ENCODE measurements around the gene TESK2. TPM values are rescaled to one million over a fixed set of nuclear protein-coding genes. Genes with fewer than 3 reads are reported as not detected.
A peak's percentile ranks its signal among the peaks of the same experiment; 100 is the strongest.
"Not testable (repeated sequence)": the region's sequence is repeated elsewhere in the genome, so short reads cannot be mapped to it uniquely, and the experiment has no call there.

The TESK2 gene
- total and polyA plus RNA-seq, 2 of the 13 experiments (the other 11 are each of a cell fraction or from before 2014, with no cell fraction given) = 5.5 to 9.6 TPM

GRCh38 chr1:45518910-45519309, 27.9 kb upstream of the TESK2 start (continued):
- TF ChIP-seq PAXIP1 (CRISPR knock-in tag; conservative IDR thresholded peaks at IDR 0.05) = 0 out of 2 replicates have a peak, but pooled peaks have one; percentile 16
- TF ChIP-seq KDM1A (CRISPR knock-in tag; IDR thresholded peaks at IDR 0.05) = no peak
- TF ChIP-seq ISX (CRISPR knock-in tag; conservative IDR thresholded peaks at IDR 0.05) = no peak
- TF ChIP-seq, protein P1, sequence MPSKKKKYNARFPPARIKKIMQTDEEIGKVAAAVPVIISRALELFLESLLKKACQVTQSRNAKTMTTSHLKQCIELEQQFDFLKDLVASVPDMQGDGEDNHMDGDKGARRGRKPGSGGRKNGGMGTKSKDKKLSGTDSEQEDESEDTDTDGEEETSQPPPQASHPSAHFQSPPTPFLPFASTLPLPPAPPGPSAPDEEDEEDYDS (CRISPR knock-in tag; IDR thresholded peaks at IDR 0.05) = 0 out of 2 replicates have a peak, but pooled peaks have one; percentile 9

DNA sequence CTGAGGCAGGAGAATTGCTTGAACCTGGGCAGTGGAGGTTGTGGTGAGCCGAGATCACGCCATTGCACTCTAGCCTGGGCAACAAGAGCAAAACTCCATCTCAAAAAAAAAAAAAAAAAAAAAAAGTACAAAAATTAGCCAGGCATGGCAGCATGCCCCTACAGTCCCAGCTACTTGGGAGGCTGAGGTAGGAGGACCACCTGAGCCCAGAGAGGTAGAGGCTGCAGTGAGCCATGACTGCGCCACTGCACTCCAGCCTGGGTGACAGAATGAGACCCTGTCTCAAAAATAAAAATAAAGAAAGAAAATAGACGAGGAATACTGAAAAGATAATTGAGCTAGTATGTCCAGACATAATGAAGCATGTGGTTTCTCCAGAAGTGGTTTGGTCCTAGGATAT, 27.4 kb upstream of the TESK2 start:
- peaks cover 70% of the 10 kb centered on the region for H3K79me2 ChIP-seq (ENCODE audit: insufficient read depth, low read length)
- 88% methylated on average over 4 of the region's 4 CpGs for WGBS (ENCODE audit: low lambda C conversion rate)
- H3K27me3 ChIP-seq (ENCODE audit: control insufficient read depth in 1 of 2, insufficient read depth in 2 of 2, low read length in 2 of 2); BruUV-seq (replicated peaks); DNase-seq (ENCODE audit: low spot score); in situ Hi-C loops (cut with HindIII; ENCODE audit: extremely low pct_ligation_motif_present, low pct_unique_long_range_greater_than_20kb); H3K9me3 ChIP-seq (ENCODE audit: low read length); FAIRE-seq; intact Hi-C loops (cut with micrococcal nuclease; ENCODE audit: unreplicated experiment); ATAC-seq; H2AFZ ChIP-seq (ENCODE audit: low read length); H3K9ac ChIP-seq (ENCODE audit: insufficient read depth, low read depth, low read length); CTCF ChIA-PET (ENCODE audit: low intra/inter-chr PET ratio, low total read pairs): not testable (repeated sequence)
- H3K4me1 ChIP-seq (ENCODE audit: insufficient read depth, low read length) = peaks cover 76% of the 10 kb centered on the region
- H3K27ac ChIP-seq (ENCODE audit: extremely low read length, insufficient read depth, low read length) = peak overlapping the region; percentile 20
- TF ChIP-seq ZNF768 (CRISPR knock-in tag; IDR thresholded peaks at IDR 0.05) (peak; percentile 82), ZNF770 (CRISPR knock-in tag; IDR thresholded peaks at IDR 0.05) (peak; percentile 82)
- H3K4me3 ChIP-seq (replicated peaks in 1 of 3; ENCODE audit: insufficient read depth in 1 of 3, low read depth in 2 of 3, low read length in 3 of 3) = peak overlapping the region in 1 of 3 experiments; percentile 18; a peak in 1 of 6 replicates
- H3K4me2 ChIP-seq (ENCODE audit: low read depth, low read length) = peak overlapping the region; percentile 77
- POLR2A ChIA-PET = interaction anchor here (1.1 to 13.3 kb wide), 7 partner anchors 8 to 66 kb away, joined by 4 to 690 read pairs (median 11); partner anchors contain the start of genes AKR1A1, CCDC163, MMACHC and NASP
- peaks cover 19 to 46% of the 10 kb centered on the region in 2 experiments for H3K36me3 ChIP-seq (replicated peaks in 1 of 2; ENCODE audit: control insufficient read depth in 1 of 2, insufficient read depth in 2 of 2, low read length in 2 of 2)
- peaks cover 58% of the 10 kb centered on the region for H4K20me1 ChIP-seq (ENCODE audit: insufficient read depth, low read length)
